ENCODE data around the gene SHROOM4.

SHROOM4 gene
- 0 reads per million in 2 experiments for total RNA-seq

GRCh38 chrX:50813843-50814661 lies at the start of gene SHROOM4:
Gene SHROOM4 (minus strand): TSS chrX:50814194. CDS start chrX:50814018, 176 bp downstream.
- no peak for DNase-seq (ENCODE audit: low read depth)

- no peak for DNase-seq (ENCODE audit: low read depth)
These were observed 49.5 kb upstream of the SHROOM4 start for GRCh38 chrX:50863471-50863870.

- no peak for DNase-seq (ENCODE audit: low read depth)
These were observed 46.5 kb upstream of the SHROOM4 start for GRCh38 chrX:50860518-50860917.

- DNase-seq (ENCODE audit: low read depth), result no peak
These were observed 44.6 kb upstream of the SHROOM4 start for GRCh38 chrX:50858548-50858947.

- DNase-seq (ENCODE audit: low read depth), result no peak
These were observed 39.4 kb upstream of the SHROOM4 start for GRCh38 chrX:50853399-50853798.

GRCh38 chrX:50852524-50852923 lies 38.5 kb upstream of the SHROOM4 start:
- DNase-seq (ENCODE audit: low read depth), result no peak

GRCh38 chrX:50842221-50842620 lies 28.2 kb upstream of the SHROOM4 start:
- DNase-seq (ENCODE audit: low read depth), result no peak

- DNase-seq (ENCODE audit: low read depth), result no peak
These were observed 25.7 kb upstream of the SHROOM4 start for GRCh38 chrX:50839730-50840129.

GRCh38 chrX:50838820-50839600 lies 25.0 kb upstream of the SHROOM4 start:
- DNase-seq (ENCODE audit: low read depth), result no peak

- DNase-seq (ENCODE audit: low read depth), result no peak
These were observed 14.0 kb upstream of the SHROOM4 start for GRCh38 chrX:50827996-50828395.

- no peak for DNase-seq (ENCODE audit: low read depth)
These were observed 11.8 kb upstream of the SHROOM4 start for GRCh38 chrX:50825825-50826224.

- no peak for DNase-seq (ENCODE audit: low read depth)
These were observed 5.0 kb upstream of the SHROOM4 start for GRCh38 chrX:50818986-50819385.

- no peak for DNase-seq (ENCODE audit: low read depth)
These were observed 1.1 kb upstream of the SHROOM4 start for GRCh38 chrX:50815120-50815519.

GRCh38 chrX:50814701-50815100 lies 707 bp upstream of the SHROOM4 start:
- DNase-seq (ENCODE audit: low read depth), result no peak

- no peak for DNase-seq (ENCODE audit: low read depth)
These were observed 775 bp downstream of the SHROOM4 start for GRCh38 chrX:50812995-50813842.

GRCh38 chrX:50805276-50805675 lies 8.7 kb downstream of the SHROOM4 start:
- DNase-seq (ENCODE audit: low read depth), result no peak

- no peak for DNase-seq (ENCODE audit: low read depth)
These were observed 12.9 kb downstream of the SHROOM4 start for GRCh38 chrX:50801135-50801534.

- DNase-seq (ENCODE audit: low read depth), result no peak
These were observed 14.4 kb downstream of the SHROOM4 start for GRCh38 chrX:50799531-50799961.

- no peak for DNase-seq (ENCODE audit: low read depth)
These were observed 15.2 kb downstream of the SHROOM4 start for GRCh38 chrX:50798783-50799182.

- DNase-seq (ENCODE audit: low read depth), result no peak
These were observed 26.9 kb downstream of the SHROOM4 start for GRCh38 chrX:50787099-50787498.

- no peak for DNase-seq (ENCODE audit: low read depth)
These were observed 33.9 kb downstream of the SHROOM4 start for GRCh38 chrX:50780144-50780543.

- no peak for DNase-seq (ENCODE audit: low read depth)
These were observed 34.3 kb downstream of the SHROOM4 start for GRCh38 chrX:50779694-50780093.

Measured in T follicular helper cell (primary cell).